ENCODE measurements around the gene STX8.

GRCh38 chr17:9247401-9247938 lies 328.1 kb downstream of the STX8 start:
- TF ChIP-seq GATA3 (IDR thresholded peaks at IDR 0.05; ENCODE audit: low read depth, low read length) (no peak), GATA2 (IDR thresholded peaks at IDR 0.05; ENCODE audit: low read depth, low read length) (no peak)

Measured in SH-SY5Y (cell line).